ENCODE data around the gene ZFP62.
"Not testable (repeated sequence)": the region's sequence is repeated elsewhere in the genome, so short reads cannot be mapped to it uniquely, and the experiment has no call there.

ZFP62 gene
- 1.8 to 16.5 (median 8.4) reads per million in 17 experiments for total RNA-seq

DNA sequence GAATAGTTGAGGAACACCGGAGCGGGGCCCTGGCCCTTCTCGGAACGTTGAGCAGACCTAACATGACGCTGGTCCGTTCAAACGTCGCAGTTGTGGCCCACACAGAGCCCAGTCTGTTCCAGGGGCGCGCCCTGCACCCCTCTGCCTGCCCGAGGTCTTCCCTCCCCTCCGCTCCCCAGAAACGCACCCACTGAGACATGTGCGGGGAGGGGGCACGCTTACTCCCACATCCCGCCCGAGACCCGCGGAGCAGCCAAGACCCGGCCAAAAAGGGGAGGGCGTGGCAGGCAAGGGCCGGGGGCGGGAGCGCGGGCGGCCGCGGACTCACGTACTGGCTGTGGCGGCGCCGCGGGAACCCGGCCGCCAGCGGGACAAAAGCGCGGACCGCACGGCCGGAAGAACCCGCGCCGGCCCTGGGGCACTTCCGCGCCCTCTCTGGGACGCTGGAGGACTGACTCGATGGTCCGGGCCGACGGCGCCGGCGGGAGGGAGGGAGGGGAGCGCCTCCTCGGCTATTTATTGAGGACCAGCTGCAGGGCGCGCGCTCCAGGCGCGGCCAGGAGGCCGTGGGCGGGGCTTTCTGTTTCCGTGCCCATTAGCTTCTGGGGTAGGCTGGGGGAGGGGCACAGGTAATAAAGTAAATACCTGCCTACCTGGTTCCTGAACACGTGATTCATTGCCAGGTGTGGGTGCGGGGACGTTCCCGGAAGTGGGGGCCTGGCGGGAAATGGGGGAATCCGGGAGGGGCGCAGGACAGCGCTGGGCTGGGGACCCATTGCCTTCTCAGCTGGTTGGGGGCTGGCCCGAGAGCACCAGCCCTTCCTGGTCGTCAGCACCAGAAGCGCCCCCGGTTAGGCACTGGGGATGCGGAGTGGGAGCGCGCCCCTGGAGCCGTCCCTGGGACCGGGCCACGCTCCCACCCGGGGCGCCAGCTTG, at the start of gene ZFP62:
TSS of gene ZFP62 (minus strand) at position 390 of the 936 bp plus-strand sequence. CDS start at position 333, 57 bp downstream.
- peak; percentile 94 to 97 (median 96) for DNase-seq

DNA sequence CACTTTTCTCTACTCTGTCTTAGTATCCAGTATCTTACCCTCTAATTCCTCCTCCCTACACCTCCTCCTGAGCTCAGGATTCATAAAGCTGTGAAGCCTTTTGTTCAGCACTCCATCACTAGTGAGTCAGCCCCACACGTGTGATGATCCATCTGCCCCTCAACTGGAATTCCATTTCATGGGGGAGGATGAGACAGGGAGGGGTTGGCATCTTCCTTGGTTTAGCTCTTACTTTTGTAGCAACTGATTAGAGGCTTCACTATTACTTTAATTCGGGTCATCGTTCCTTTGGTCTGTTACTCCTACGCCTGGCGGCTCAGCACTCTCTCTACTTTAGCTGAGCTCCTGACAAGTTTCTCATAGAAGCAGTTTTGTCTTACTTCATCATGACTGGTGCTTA, 49.7 kb upstream of the ZFP62 start:
- DNase-seq, result no peak

GRCh38 chr5:180910182-180910581, 49.1 kb upstream of the ZFP62 start:
- DNase-seq, result no peak

- no peak for DNase-seq
Measured at GRCh38 chr5:180909782-180910181, 48.7 kb upstream of the ZFP62 start.

DNA sequence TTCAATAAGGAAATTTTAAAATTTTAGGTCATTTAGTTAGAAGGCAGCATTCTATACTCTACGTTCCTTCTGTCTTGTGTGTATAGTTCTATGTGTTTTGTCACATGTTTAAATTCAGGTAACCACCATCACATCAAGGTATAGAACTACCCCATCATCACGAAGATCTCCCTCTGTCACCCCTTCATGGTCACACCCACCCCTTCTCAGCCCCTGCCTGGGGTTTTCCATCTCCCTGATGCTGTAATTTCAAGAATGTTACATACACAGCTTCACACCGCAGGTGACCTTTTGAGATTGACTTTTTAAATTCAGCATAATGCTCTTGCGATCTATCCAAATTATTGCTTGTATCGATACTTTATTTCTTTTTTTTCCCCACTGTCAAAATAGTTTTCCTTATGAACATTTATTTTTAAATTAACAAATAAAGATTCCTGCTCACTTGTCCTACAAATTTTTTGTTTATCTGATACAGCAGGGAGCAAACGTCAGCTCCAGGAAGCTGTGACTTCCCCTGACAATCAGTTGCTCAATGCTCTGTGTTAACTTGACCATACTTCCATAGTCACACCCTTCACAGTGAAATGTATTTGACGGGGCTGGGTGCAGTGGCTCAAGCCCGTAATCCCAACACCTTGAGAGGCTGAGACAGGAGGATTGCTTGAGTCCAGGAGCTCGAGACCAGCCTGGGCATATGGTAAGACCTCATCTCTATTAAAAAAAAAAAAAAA, 48.1 kb upstream of the ZFP62 start:
- DNase-seq, result peak in 3 of 4 experiments; percentile 35 to 73 (median 50)

GRCh38 chr5:180908400-180908799, 47.3 kb upstream of the ZFP62 start:
- DNase-seq, result no peak

DNA sequence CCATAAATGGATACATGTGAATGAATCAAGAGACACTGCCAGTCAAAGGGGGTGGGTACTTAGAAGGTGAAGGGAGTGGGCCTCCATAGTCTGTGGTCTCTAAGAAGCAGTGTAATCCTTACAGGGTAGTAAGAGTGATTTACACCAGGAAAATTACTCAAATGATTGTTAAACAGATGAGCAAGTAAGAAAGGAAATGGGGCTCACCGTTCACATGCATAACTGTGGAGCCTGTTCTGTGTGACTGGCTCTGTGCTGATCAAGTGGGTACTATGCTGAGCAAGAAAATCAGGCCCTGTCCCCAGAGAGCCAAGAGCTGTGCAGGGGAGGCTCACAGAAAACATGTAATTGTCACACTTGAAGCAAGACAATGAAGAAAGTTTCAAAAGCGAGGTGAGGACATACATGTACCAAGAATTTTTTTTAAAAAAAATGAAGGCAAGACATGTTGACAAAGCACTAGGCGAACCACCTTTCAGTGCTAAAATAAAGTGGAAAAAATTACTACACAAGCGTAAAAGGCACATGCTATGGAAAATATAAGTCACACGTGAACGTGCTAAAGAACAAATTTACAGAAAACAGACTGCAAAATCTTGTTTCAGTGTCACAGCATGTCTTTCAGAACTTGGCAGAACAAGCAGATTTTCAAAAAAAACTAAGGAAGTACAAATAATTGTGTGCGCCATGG, 40.4 kb upstream of the ZFP62 start:
- no peak for DNase-seq

DNA sequence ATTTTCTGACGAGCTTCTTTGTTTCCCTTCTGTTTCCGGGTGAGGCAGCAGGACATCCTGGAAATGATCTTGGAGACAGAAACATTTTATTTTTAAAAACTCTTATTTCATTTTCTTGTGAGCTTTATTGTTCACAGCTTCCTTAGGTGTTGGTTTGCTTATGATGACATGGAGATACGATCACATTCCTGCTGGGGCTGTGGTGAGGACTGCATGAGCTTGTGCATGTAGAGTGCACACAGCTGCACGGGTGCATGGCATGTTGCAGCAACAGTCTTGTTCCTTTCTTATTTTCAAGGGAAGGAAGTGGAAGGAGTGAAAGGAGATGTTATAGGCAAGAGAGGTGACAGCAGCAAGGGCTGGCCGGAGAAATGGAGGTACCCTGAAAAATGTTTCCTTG, 39.1 kb upstream of the ZFP62 start:
- DNase-seq, result no peak

DNA sequence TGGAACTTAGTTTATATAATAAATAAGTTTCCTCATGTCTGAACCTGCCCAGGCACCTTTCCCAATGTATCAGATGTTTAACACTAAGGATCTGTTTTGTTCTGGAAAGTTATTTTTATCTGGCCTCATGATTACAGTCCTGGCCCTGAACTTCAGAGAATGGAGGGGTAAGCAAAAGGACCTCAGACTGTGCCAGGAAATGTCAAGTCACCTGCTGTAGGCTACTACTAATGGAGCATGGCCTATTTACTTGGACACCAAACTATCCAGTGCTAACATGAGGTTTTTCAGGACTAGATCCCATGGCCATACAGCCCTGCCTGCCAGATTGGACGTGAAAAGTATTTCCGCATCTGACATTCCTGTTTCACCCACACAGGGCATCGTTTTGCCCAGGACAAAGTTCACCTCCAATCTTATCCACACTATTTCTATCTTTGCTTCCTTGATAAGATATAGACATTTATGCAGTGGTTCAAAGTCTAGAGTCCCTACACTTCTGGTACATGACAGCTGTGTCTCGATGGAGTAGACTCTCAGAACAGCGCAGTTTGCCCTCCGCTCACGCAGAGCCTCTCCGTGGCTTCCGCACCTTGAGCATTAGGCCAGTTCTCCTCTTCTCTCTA, 37.7 kb upstream of the ZFP62 start, which contains the start of gene BTNL8:
TSS of gene BTNL8 (plus strand) at position 539 of the 626 bp plus-strand sequence. CDS start 152 bp downstream, outside the sequence.
- no peak for DNase-seq

- DNase-seq, result not testable (repeated sequence)
Measured at GRCh38 chr5:180895330-180895729, 34.3 kb upstream of the ZFP62 start.

- DNase-seq, result peak in 3 of 4 experiments; percentile 24 to 51 (median 36)
Measured at GRCh38 chr5:180889381-180889780, 28.3 kb upstream of the ZFP62 start.

GRCh38 chr5:180885845-180886529, 24.9 kb upstream of the ZFP62 start:
- not testable (repeated sequence) for DNase-seq

DNA sequence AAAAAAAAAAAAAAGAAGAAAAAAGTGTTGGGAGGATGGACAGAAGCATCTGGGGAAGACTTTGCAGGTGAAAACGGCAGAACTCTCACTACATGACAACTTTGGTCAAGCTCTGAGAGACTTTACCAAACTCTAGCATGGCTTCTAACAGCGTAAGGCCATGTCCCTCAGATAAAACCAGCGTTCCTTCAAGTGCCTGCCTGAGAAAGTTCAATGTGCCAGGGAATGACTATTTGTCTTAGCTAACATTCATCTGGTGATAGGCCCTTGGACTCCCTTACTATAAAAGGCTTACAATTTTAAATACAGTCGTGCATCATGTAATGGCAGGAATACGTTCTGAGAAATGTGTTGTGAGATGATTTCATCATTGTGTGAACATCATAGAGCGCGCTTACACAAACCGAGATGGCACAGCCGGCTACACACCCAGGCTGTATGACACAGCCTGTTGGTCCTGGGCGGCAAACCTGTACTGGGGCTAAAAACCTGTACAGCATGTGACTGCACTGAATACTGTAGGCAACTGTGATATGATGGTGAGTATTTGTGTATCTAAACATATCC, 14.9 kb upstream of the ZFP62 start:
- DNase-seq, result no peak

GRCh38 chr5:180874804-180875582, 13.9 kb upstream of the ZFP62 start:
- DNase-seq, result no peak

DNA sequence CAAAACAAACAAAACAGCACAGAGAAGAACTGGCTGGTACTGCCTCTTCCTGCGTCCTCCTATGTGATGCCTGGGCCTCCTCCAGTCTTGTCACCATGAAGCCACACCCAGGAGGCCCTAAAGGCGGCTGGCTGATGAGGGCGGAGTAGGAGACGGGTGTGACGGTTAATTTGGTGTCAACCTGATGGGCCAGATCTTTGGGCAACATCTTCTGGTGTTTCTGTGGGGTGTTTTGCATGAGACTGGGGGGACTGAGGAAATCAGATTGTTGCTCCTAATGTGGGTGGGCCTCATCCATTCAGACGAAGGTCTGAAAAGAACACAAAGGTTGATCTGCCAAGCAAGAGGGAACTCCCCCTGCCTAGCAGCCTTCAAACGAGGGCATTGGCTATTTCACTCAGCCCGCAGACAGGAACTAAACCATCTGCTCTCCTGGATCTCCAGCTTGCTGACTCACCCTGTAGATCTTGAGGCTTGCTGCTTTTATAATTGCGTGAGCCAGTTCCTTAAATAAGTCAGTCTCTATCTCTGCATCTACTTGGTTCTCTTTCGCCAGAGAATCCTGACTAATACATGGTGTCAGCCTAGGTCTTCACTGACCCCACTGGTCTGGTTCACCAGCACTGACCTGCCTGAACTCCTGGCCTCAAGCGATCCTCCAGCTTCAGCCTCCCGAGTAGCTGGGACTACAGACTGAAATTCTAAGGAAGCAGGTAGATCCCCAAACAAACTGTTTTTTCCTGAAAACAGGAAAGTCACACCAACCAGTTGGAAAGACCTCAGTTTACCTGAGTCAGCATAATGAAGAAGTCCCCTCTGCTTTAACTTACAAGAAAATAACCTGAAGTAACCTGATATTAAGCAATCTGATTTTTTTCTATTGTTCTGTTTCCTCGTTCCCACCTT, 12.8 kb upstream of the ZFP62 start:
- DNase-seq, result peak; percentile 79 to 93 (median 90)

GRCh38 chr5:180872419-180872818, 11.3 kb upstream of the ZFP62 start:
- DNase-seq, result no peak

DNA sequence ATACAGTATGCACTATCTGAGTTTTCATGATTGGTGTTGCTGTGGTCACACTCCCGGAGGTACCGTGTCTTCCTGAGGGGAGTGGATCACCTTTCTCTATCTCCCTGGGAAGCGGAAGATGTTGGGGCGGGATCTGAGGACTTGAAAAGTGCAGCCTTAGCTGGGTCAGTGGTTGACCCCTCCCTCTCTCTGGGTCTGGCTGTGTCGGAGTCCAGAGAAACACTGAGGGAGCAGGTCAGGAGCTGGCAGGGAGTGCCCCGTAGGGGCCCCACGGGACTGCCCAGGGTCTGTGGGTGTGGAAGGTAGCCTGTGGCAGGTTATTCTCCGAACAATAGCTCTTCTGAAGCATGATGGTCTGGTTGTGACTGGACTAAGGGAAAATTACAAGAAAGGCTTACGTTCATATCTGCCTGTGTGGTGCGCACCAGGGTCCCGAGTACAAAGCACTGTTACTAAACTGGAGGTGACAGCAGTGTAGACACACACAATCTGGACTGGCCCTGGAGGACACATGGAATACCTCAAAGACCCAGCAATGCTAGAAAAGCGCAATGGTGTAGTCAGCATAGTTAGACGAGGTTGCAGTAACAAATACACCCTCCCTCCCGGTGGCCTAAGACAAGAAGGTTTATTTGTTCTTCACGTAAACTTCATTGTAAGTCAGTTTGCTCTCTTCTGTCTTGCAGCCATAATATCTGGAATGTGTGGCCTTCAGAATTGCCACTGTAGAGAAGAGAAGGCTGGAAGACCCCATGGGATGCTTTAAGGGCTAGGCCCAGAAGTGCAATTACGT, 9.4 kb upstream of the ZFP62 start:
- DNase-seq, result no peak

DNA sequence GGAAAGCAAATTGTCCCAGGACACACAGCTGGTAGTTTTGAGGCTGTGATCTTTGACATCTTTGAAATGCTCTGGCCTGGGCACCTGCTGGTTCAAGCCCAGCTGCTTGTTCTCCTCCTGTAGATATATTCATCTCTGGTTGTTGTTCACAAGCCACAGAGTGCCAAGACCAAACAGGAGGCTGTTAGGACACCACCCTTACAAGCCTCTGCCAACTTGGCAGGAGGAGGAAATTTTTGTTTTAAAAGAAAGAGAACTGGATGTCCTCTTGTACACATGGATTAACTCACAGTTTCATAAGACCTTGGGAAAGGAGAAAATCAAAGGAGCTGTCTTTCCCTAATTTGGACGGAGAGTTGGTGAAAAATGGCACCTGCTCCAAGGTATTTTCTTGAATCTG, 8.5 kb upstream of the ZFP62 start:
- DNase-seq, result no peak
